NCI-H524 (cell line): ENCODE data around the gene SEPTIN5.

ENCODE experiments used
- DNase-seq, 2 experiments: peaks; one replicate each; lab custom pipeline; 2025; lab: John Stamatoyannopoulos, UW

SEPTIN5 gene

DNA sequence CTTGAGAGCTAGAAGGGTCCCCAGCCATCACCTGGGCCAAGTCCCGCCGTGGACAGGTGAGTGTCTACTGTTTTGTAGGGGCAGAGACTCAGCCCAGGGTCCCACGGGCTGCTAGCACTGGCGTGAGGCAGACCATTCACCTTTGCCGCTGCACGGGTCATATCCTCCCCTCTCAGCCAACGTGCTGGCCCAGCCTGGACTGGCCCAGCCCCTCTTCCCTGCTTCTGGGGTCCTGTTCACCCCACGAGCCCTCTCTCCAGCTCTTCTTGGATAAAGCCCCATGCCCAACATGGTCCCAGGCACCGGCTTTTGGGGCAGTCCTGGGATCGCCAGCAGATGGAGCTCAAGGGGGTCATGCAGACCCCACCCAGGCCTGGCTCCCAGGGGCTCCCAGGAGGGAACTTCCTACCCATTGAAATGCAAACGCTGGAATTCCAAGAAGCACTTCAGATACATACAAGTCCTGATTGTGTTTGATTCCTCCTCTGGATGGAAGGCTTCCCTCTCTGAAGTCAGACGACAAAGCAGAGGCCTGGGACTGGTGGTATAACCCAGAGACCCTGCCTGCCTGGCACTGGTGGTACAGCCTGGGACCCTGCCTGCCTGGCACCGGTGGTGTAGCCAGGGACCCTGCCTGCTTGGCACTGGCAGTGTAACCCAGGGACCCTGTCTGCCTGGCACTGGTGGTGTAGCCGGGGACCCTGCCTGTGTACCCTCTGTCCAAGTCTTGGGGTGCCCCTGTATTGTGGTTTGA, 8.9 kb upstream of the SEPTIN5 start:
- no peak for DNase-seq

DNA sequence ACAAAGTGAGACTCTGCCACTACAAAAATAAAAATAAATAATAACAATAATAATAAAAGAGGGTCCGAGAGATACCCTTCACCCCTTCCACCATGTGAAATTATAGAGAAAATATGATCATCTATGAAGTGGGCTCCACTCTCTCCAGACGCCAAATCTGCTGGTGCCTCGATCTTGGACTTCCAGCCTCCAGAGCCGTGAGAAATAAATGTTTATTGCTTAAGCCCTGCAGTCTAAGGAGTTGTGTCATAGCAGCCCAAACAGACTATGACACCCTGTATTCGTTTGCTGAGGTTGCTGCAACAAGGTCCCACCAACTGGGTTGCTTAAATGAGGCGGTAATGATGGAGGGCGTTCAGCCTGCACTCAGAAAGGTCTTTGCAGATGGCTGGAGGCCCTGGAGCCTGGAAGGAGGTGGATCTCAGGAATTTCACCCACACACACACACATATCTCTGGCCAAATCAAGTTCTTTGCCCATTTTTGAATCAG, 7.6 kb upstream of the SEPTIN5 start:
- DNase-seq: no peak

- no peak for DNase-seq
These were observed 6.7 kb upstream of the SEPTIN5 start for GRCh38 chr22:19707347-19708290.

GRCh38 chr22:19708321-19709011, 5.8 kb upstream of the SEPTIN5 start:
- DNase-seq: no peak

- no peak for DNase-seq
These were observed 5.1 kb upstream of the SEPTIN5 start for GRCh38 chr22:19709063-19709769.

GRCh38 chr22:19710020-19710768, 4.1 kb upstream of the SEPTIN5 start:
- DNase-seq: no peak

GRCh38 chr22:19710769-19711106, 3.6 kb upstream of the SEPTIN5 start:
- DNase-seq: no peak

GRCh38 chr22:19713245-19713644, 1.1 kb upstream of the SEPTIN5 start:
- no peak for DNase-seq

GRCh38 chr22:19713650-19714311, 522 bp upstream of the SEPTIN5 start:
- no peak for DNase-seq

DNA sequence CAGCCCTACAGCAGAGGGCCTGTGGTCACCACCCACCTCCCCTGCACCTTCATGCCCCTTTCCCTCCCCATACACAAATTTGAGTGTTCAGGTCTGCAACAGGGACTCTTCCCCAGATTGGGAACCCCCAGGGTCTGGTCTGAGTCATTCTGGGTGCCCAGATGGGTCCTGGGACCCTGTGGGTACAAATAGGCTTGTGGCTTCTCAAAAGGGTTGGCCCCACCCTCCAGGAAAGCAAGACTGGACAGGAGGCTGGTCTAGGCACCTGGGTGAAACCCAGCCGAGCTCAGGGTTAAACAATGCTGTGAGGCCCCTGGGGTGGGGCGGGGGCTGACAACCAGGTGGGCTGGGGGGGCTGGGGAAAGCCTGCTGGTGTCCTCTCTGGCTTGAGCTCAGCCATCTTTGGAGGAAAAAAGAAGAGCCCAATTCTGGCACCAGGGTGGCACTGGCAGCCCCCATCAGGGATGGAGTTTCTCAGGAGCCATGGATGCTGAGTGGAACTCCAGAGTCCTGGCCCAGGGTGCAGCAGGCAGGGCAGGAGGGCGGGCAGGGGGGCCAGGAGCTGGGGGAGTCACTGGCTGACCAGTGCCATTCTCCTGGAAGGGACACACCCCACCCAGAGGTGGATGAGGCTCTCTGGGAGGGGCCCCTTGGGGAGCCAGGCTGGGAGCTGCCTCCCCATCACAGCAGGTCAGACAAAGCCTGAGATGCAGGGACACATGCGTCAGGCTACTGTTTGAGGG, 1.1 kb downstream of the SEPTIN5 start:
- DNase-seq: no peak

GRCh38 chr22:19716041-19716828, 1.9 kb downstream of the SEPTIN5 start:
- DNase-seq: no peak

DNA sequence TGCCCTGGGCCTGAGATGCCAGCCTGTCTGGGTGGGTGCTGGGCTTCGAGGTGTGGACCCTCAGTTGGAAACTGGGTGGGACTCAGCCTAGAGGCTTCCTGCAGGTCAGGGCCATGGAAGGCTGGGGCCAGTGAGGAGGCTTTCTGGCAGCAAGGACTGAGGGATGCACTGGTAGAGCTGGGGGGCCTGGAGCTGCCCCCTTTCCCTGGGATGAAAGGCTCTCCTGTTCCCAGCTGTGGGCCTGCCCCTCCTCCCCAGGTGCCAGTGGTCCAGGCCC, 2.5 kb downstream of the SEPTIN5 start:
- no peak for DNase-seq

DNA sequence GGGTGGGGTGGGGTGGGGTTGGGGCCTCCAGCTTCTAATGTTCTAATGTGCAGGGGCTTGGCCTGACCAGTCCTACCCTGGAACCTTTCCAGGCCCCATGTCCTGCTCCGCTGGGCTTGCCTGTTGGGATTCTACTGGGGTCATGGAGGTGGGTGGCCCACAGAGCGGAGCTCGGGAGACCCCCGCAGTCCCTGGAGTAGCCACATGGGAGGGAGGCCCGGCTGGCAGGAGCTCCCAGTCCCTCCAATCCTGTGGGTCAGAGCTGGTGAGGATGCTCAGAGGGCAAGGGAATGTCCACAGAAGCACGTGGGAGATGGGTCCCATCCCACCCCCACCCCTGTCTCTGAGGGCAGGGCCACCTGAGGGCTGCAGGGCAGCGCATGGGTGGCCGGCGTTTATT, 2.9 kb downstream of the SEPTIN5 start:
- DNase-seq: no peak

DNA sequence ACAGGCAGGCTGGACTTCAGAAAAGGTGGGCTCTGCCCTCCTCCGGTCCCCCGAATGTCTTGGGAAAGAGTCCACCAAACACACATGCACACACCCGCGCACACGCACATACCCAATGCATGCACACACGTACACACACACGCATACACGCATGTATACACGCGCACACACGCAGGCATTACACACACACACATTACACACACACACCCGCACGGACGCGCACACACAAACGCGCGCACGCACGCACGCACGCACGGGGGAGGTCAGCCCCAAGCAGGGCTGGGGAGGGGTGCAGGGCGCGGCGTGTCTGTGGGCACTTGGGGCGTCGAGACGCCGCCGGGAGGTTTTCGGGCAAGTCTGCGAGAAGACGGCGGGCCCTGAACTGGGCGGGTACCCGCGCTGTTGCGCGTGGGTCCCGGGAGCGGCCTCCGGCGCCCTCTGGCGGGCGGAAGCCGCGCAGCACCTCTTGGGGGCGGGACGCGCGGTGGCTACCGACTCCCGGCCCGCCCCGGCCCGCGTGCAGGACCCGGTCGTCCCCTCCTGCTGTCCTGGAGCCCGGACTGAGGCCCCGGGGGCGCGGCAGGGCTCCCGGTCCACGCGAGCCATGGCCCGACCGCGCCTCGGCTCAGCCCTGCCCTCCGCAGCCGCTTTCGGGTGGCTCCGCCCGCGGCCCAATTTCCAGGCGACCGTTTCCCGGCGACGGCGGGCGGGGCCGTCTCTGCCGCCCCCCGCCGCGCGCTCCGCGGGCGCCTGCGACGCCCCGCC, 3.6 kb downstream of the SEPTIN5 start:
- DNase-seq: peak in 1 of 2 experiments; percentile 62

- DNase-seq: no peak
These were observed 4.2 kb downstream of the SEPTIN5 start for GRCh38 chr22:19718456-19719049.

GRCh38 chr22:19719050-19719482, 4.8 kb downstream of the SEPTIN5 start:
- no peak for DNase-seq

- no peak for DNase-seq
These were observed 5.3 kb downstream of the SEPTIN5 start for GRCh38 chr22:19719488-19720021.
